Measurements from ENCODE around the gene POPDC2.
A peak's percentile ranks its signal among the peaks of the same experiment; 100 is the strongest.

Gene POPDC2

DNA sequence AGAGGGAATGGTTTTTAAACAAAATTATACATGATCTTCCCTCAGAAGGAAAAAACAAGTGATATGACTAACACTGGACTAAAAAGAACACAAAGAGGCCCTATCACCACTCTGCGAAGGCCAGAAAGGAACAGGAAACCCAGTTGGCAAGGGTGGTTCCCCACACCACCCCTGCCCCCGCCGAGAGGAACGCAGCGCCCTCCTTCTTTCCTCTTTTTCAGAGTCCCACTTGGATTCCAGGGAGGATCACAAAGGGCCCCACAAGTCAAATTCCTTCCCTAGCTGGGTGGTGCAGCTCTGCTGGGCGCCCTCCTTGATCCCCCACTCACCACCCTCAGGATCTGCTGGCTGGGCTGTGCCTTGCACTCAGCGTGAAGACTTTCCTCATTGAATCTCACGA, 32.9 kb downstream of the POPDC2 start:
- TF ChIP-seq, protein P1, sequence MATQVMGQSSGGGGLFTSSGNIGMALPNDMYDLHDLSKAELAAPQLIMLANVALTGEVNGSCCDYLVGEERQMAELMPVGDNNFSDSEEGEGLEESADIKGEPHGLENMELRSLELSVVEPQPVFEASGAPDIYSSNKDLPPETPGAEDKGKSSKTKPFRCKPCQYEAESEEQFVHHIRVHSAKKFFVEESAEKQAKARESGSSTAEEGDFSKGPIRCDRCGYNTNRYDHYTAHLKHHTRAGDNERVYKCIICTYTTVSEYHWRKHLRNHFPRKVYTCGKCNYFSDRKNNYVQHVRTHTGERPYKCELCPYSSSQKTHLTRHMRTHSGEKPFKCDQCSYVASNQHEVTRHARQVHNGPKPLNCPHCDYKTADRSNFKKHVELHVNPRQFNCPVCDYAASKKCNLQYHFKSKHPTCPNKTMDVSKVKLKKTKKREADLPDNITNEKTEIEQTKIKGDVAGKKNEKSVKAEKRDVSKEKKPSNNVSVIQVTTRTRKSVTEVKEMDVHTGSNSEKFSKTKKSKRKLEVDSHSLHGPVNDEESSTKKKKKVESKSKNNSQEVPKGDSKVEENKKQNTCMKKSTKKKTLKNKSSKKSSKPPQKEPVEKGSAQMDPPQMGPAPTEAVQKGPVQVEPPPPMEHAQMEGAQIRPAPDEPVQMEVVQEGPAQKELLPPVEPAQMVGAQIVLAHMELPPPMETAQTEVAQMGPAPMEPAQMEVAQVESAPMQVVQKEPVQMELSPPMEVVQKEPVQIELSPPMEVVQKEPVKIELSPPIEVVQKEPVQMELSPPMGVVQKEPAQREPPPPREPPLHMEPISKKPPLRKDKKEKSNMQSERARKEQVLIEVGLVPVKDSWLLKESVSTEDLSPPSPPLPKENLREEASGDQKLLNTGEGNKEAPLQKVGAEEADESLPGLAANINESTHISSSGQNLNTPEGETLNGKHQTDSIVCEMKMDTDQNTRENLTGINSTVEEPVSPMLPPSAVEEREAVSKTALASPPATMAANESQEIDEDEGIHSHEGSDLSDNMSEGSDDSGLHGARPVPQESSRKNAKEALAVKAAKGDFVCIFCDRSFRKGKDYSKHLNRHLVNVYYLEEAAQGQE (IDR thresholded peaks at IDR 0.05; ENCODE audit: insufficient replicate concordance, low read depth) = no peak
- TF ChIP-seq SPI1 (IDR thresholded peaks at IDR 0.05; ENCODE audit: borderline replicate concordance, low read depth) = peak; percentile 44; the same call in 1 of the 2 replicates

DNA sequence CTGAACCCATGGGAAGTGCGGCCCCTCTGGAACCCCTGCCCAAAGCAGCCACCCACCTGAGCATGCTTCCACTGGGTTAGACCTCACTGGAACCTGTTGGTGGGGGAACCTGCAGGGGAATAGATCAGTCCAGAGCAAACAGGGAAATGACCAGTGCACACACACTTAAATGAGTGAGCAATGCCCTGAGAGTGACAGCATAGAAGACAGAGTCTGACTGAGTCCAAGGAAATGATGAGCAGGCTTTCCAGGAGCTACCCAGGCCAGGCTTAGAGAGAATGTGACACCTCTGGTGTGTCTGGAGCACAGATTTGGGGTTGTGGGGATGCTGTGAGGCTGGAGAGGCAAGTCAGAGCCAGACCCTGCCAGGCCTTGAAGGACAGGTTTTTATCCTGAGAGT, 34.2 kb downstream of the POPDC2 start:
- TF ChIP-seq GABPA (IDR thresholded peaks at IDR 0.05; ENCODE audit: low read depth) (no peak), POLR2AphosphoS5 (IDR thresholded peaks at IDR 0.05; ENCODE audit: low read depth) (no peak), SPI1 (IDR thresholded peaks at IDR 0.05; ENCODE audit: borderline replicate concordance, low read depth) (no peak)
- TF ChIP-seq, protein P1 (IDR thresholded peaks at IDR 0.05; ENCODE audit: insufficient replicate concordance, low read depth) = no peak
- TF ChIP-seq, protein P2, sequence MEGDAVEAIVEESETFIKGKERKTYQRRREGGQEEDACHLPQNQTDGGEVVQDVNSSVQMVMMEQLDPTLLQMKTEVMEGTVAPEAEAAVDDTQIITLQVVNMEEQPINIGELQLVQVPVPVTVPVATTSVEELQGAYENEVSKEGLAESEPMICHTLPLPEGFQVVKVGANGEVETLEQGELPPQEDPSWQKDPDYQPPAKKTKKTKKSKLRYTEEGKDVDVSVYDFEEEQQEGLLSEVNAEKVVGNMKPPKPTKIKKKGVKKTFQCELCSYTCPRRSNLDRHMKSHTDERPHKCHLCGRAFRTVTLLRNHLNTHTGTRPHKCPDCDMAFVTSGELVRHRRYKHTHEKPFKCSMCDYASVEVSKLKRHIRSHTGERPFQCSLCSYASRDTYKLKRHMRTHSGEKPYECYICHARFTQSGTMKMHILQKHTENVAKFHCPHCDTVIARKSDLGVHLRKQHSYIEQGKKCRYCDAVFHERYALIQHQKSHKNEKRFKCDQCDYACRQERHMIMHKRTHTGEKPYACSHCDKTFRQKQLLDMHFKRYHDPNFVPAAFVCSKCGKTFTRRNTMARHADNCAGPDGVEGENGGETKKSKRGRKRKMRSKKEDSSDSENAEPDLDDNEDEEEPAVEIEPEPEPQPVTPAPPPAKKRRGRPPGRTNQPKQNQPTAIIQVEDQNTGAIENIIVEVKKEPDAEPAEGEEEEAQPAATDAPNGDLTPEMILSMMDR (IDR thresholded peaks at IDR 0.05; ENCODE audit: insufficient read depth, low read length) = no peak
- Histone ChIP-seq H3K27ac (replicated peaks) (no peak overlapping the region), H3K27me3 (ENCODE audit: insufficient read depth, poor library complexity, severe bottlenecking) (no peaks in the 10 kb centered on the region), H3K4me3 (replicated peaks; ENCODE audit: insufficient read depth, low read length) (no peak overlapping the region)
- DNase-seq (ENCODE audit: low read depth in 1 of 2, low spot score in 1 of 2) = no peak

More for the DNA sequence above, 32.9 kb downstream of the POPDC2 start:
- peak overlapping the region; percentile 62 for H3K27ac ChIP-seq (replicated peaks)
- H3K4me3 ChIP-seq (replicated peaks; ENCODE audit: insufficient read depth, low read length) = no peak overlapping the region
- no peaks in the 10 kb centered on the region for H3K27me3 ChIP-seq (ENCODE audit: insufficient read depth, poor library complexity, severe bottlenecking)
- peak in 1 of 2 experiments; percentile 71 for DNase-seq (ENCODE audit: low read depth in 1 of 2, low spot score in 1 of 2)

DNA sequence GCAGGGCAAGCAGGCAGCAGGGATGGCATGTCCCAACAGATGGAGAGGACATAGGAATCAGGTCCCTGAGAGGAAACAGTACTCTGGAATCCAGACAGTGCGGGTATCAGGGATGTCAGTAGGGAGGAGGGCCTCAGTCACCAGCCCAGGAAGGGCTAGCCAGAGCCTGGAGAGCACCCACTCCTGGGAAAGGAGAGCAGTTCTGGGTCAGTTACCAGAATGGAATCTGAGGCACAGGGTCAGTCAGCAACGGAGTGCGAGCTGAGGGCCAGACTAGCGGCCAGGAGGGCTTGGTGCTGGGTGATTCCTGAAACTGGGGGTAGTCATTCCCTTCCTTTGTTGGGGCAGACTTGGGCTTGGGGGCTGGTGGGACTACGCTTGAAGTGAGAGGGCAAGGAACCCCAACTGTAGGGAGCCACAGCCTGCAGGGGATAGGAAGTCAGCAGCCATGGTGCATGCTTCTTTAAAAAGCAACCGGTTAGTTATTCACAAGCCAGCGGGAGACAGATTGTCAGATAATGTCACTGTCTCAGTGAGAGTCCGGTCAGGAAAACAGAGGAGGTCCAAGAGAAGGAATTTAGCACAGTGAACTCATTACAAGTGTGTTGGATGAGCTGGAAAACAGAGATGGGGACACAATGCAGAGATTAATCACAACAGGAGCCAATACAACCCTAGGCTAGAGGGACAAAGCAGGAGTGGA, 34.8 kb downstream of the POPDC2 start:
- no peak for DNase-seq (ENCODE audit: low read depth in 1 of 2, low spot score in 1 of 2)
- no peak overlapping the region for H3K27ac ChIP-seq (replicated peaks)

More for the DNA sequence above, 34.8 kb downstream of the POPDC2 start:
- no peak for TF ChIP-seq GABPA (IDR thresholded peaks at IDR 0.05; ENCODE audit: low read depth)
- no peak for TF ChIP-seq POLR2AphosphoS5 (IDR thresholded peaks at IDR 0.05; ENCODE audit: low read depth)
- TF ChIP-seq, protein P1 (IDR thresholded peaks at IDR 0.05; ENCODE audit: insufficient replicate concordance, low read depth) = no peak
- no peak for TF ChIP-seq SPI1 (IDR thresholded peaks at IDR 0.05; ENCODE audit: borderline replicate concordance, low read depth)
- TF ChIP-seq, protein P2 (IDR thresholded peaks at IDR 0.05; ENCODE audit: insufficient read depth, low read length) = no peak
- H3K27me3 ChIP-seq (ENCODE audit: insufficient read depth, poor library complexity, severe bottlenecking) = no peaks in the 10 kb centered on the region
- no peak overlapping the region for H3K4me3 ChIP-seq (replicated peaks; ENCODE audit: insufficient read depth, low read length)

All from HL-60 (cell line).